WTC11 (cell line): ENCODE measurements around the gene KLHL29. TPM values are rescaled to one million over a fixed set of nuclear protein-coding genes. Genes with fewer than 3 reads are reported as not detected.

Experiments used
- ATAC-seq: fragments of 200-7000 bp; cut with Tn5 transposase; 2 replicates; pipeline ENCODE4 v1.10.0; 2021; ENCODE audit warnings: mild to moderate bottlenecking, moderate library complexity
- CTCF ChIA-PET: fragments of 300-600 bp; sonication (Branson Sonifier 250); formaldehyde crosslinking; loops from one replicate; lab custom pipeline; 2021; ENCODE audit warnings: antibody characterized with exemption; lab: Charles Lee
- POLR2A ChIA-PET: fragments of 350-600 bp; sonication (Branson Sonifier 250); formaldehyde crosslinking; loops from one replicate; lab custom pipeline; 2021; ENCODE audit warnings: antibody characterized with exemption; lab: Charles Lee
- DNase-seq: peaks from one replicate; pipeline ENCODE4 v3.0.0; 2021; ENCODE audit warnings: low spot score
- H3K27ac Mint-ChIP-seq: 2 replicates; pipeline ENCODE4 v1.8.0; 2021; ENCODE audit warnings: mixed read lengths
- H3K27me3 Mint-ChIP-seq: 2 replicates; pipeline ENCODE4 v1.8.0; 2021; ENCODE audit warnings: low read depth, mild to moderate bottlenecking, moderate library complexity, mixed read lengths
- H3K36me3 Mint-ChIP-seq: 2 replicates; pipeline ENCODE4 v1.8.0; 2021; ENCODE audit warnings: mixed read lengths
- H3K4me1 Mint-ChIP-seq: 2 replicates; pipeline ENCODE4 v1.8.0; 2022; ENCODE audit warnings: mixed read lengths
- H3K4me3 Mint-ChIP-seq: 2 replicates; pipeline ENCODE4 v1.8.0; 2021; ENCODE audit warnings: mild to moderate bottlenecking, moderate library complexity, mixed read lengths
- H3K9me3 Mint-ChIP-seq: 2 replicates; pipeline ENCODE4 v1.8.0; 2021; ENCODE audit warnings: mixed read lengths
- ARID4B ChIP-seq: sonication (generic); formaldehyde crosslinking; IDR thresholded peaks from 2 replicates; pipeline ENCODE4 v1.8.0; 2023; ENCODE audit warnings: missing genetic modification reagents, mild to moderate bottlenecking, borderline replicate concordance
- CBFB ChIP-seq: sonication (generic); formaldehyde crosslinking; IDR thresholded peaks from 2 replicates; pipeline ENCODE4 v1.8.1; 2022; ENCODE audit warnings: mild to moderate bottlenecking, low read depth, missing genetic modification reagents
- CREB1 ChIP-seq: sonication (generic); formaldehyde crosslinking; IDR thresholded peaks from 2 replicates; pipeline ENCODE4 v1.8.0; 2023; ENCODE audit warnings: mild to moderate bottlenecking, missing genetic modification reagents
- ELF4 ChIP-seq: sonication (generic); formaldehyde crosslinking; IDR thresholded peaks from 2 replicates; pipeline ENCODE4 v1.8.1; 2022; ENCODE audit warnings: low read depth, mild to moderate bottlenecking, moderate library complexity, missing genetic modification reagents
- ESRRA ChIP-seq: sonication (generic); formaldehyde crosslinking; IDR thresholded peaks from 2 replicates; pipeline ENCODE4 v1.8.1; 2022; ENCODE audit warnings: mild to moderate bottlenecking, missing genetic modification reagents, borderline replicate concordance
- FOXJ3 ChIP-seq: sonication (generic); formaldehyde crosslinking; IDR thresholded peaks from 2 replicates; pipeline ENCODE4 v1.9.0; 2021; ENCODE audit warnings: missing genetic modification reagents, mild to moderate bottlenecking, borderline replicate concordance
- GTF2I ChIP-seq: fragments of 250-450 bp; sonication (Bioruptor Pico); conservative IDR thresholded peaks from 2 replicates; pipeline ENCODE4 v1.4.0; 2021; ENCODE audit warnings: mild to moderate bottlenecking
- HMGXB4 ChIP-seq: sonication (generic); formaldehyde crosslinking; IDR thresholded peaks from 2 replicates; pipeline ENCODE4 v1.8.1; 2023; ENCODE audit warnings: mild to moderate bottlenecking, moderate library complexity, missing genetic modification reagents
- JAZF1 ChIP-seq: fragments of 250-450 bp; sonication (Bioruptor Pico); IDR thresholded peaks from 2 replicates; pipeline ENCODE4 v1.9.0; 2021; ENCODE audit warnings: moderate library complexity, mild to moderate bottlenecking, inconsistent platforms
- MAX ChIP-seq: sonication (generic); formaldehyde crosslinking; IDR thresholded peaks from 2 replicates; pipeline ENCODE4 v1.8.0; 2022; ENCODE audit warnings: mild to moderate bottlenecking, missing genetic modification reagents
- PRDM15 ChIP-seq: sonication (generic); formaldehyde crosslinking; IDR thresholded peaks from 2 replicates; pipeline ENCODE4 v1.8.0; 2022; ENCODE audit warnings: missing genetic modification reagents
- PREB ChIP-seq: sonication (generic); formaldehyde crosslinking; IDR thresholded peaks from 2 replicates; pipeline ENCODE4 v1.8.1; 2022; ENCODE audit warnings: mild to moderate bottlenecking, missing genetic modification reagents, moderate library complexity, borderline replicate concordance
- RORB ChIP-seq: fragments of 250-450 bp; sonication (Bioruptor Pico); IDR thresholded peaks from 2 replicates; pipeline ENCODE4 v1.9.0; 2021; ENCODE audit warnings: mild to moderate bottlenecking
- SMAD3 ChIP-seq: sonication (generic); formaldehyde crosslinking; IDR thresholded peaks from 2 replicates; pipeline ENCODE4 v1.8.0; 2022; ENCODE audit warnings: missing genetic modification reagents, mild to moderate bottlenecking, borderline replicate concordance
- SMAD4 ChIP-seq: sonication (generic); formaldehyde crosslinking; IDR thresholded peaks from 2 replicates; pipeline ENCODE4 v1.8.0; 2022; ENCODE audit warnings: mild to moderate bottlenecking, missing genetic modification reagents
- TCF7 ChIP-seq: sonication (generic); formaldehyde crosslinking; IDR thresholded peaks from 2 replicates; pipeline ENCODE4 v1.8.0; 2022; ENCODE audit warnings: mild to moderate bottlenecking, low read depth, missing genetic modification reagents, moderate library complexity
- ZMAT4 ChIP-seq: fragments of 250-450 bp; sonication (Bioruptor Pico); IDR thresholded peaks from 2 replicates; pipeline ENCODE4 v1.9.0; 2021; ENCODE audit warnings: mild to moderate bottlenecking
- ZNF232 ChIP-seq: sonication (generic); formaldehyde crosslinking; IDR thresholded peaks from 2 replicates; pipeline ENCODE4 v1.8.0; 2022; ENCODE audit warnings: mild to moderate bottlenecking, missing genetic modification reagents
- ZNF423 ChIP-seq: fragments of 250-450 bp; sonication (Bioruptor Pico); IDR thresholded peaks from 2 replicates; pipeline ENCODE4 v2.1.2; 2022; ENCODE audit warnings: mild to moderate bottlenecking, moderate library complexity
- ZSCAN18 ChIP-seq: fragments of 250-450 bp; sonication (Bioruptor Pico); IDR thresholded peaks from 2 replicates; pipeline ENCODE4 v2.1.2; 2022; ENCODE audit warnings: mild to moderate bottlenecking, moderate library complexity
- total RNA-seq: library from RNA; stranded (reverse); gene quantifications from 3 replicates; pipeline ENCODE4 v1.2.3, GENCODE V29; 2021

The KLHL29 gene
- total RNA-seq, 1 experiment from 2014 or later, result 7.1 TPM

GRCh38 chr2:23622466-23622865 is 237.5 kb downstream of the KLHL29 start (continued):
- no peak for TF ChIP-seq PRDM15 (CRISPR knock-in tag)
- no peak for TF ChIP-seq ZNF423 (CRISPR knock-in tag)
- no peak for TF ChIP-seq FOXJ3 (CRISPR knock-in tag)
- TF ChIP-seq TCF7, result no peak

GRCh38 chr2:23622966-23623675 is 238.1 kb downstream of the KLHL29 start:
- Mint-ChIP-seq H3K4me1 (peaks cover 13% of the 10 kb centered on the region), H3K27ac (no peak overlapping the region), H3K4me3 (no peak overlapping the region), H3K36me3 (no peaks in the 10 kb centered on the region), H3K9me3 (peaks cover 20% of the 10 kb centered on the region), H3K27me3 (no peaks in the 10 kb centered on the region; the same call in 1 of the 2 replicates)
- ChIA-PET CTCF (interaction anchor here (1.1 to 2.0 kb wide), 4 partner anchors 15 to 71 kb away, joined by 3 to 20 read pairs (median 6); no protein-coding TSS in a partner anchor), POLR2A (no interaction called here)
- ATAC-seq, result no peak
- TF ChIP-seq PREB (CRISPR knock-in tag) (no peak), CBFB (CRISPR knock-in tag) (no peak), GTF2I (CRISPR knock-in tag) (no peak), CREB1 (CRISPR knock-in tag) (no peak), ZSCAN18 (no peak), ELF4 (CRISPR knock-in tag) (no peak), JAZF1 (CRISPR knock-in tag) (no peak), ZMAT4 (CRISPR knock-in tag) (no peak), SMAD3 (no peak), SMAD4 (CRISPR knock-in tag) (no peak), RORB (CRISPR knock-in tag) (no peak), HMGXB4 (CRISPR knock-in tag) (no peak), ESRRA (CRISPR knock-in tag) (no peak), TCF7 (no peak), ZNF232 (CRISPR knock-in tag) (no peak), ARID4B (CRISPR knock-in tag) (no peak), MAX (CRISPR knock-in tag) (no peak)
- no peak for DNase-seq
